ENCODE measurements around the gene BICRA. TPM values are rescaled to one million over a fixed set of nuclear protein-coding genes. Genes with fewer than 3 reads are reported as not detected.
"Not testable (repeated sequence)": the region's sequence is repeated elsewhere in the genome, so short reads cannot be mapped to it uniquely, and the experiment has no call there.

The BICRA gene
- polyA plus RNA-seq, 1 donor, result 11.9 TPM

DNA sequence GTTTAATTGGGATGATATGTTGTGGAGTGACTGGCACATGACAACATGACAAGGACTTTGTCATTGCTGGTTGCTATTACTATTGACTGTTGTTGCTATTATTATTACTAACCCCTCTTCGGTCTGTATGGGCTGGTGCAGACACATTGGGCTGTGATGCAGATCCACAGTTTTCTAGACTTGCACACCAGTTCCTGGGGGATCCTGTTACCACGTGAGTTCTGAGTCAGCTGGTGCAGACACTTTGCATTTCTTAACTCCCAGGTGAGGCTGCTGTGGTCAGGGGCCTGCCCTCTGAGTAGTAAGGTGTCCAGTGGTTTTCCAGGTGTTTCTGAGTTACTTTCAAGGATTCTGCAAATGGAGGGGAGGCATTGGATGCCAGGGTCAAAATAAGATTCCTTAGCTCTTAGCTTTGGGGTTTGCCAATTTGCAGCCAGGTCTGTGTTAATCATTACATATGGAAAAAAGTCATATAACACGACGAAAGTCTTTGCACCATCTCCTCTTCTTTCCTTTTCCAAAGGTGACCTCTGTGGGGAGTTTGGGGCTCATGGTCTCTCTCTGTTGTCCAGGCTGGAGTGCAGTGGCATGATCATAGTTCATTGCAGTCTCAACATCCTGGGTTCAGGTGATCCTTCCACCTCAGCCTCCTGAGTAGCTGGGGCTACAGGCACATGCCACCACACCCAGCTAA is 19.3 kb downstream of the BICRA start:
- Histone ChIP-seq H3K9me3 (ENCODE audit: control insufficient read depth, low read depth, low read length) (no peaks in the 10 kb centered on the region), H3K4me3 (ENCODE audit: low read length) (no peak overlapping the region), H3K36me3 (ENCODE audit: control insufficient read depth, insufficient read depth, low read length) (peaks cover 9% of the 10 kb centered on the region), H3K27ac (ENCODE audit: low read length) (peak overlapping the region; percentile 58), H3K27me3 (ENCODE audit: control insufficient read depth, insufficient read depth, low read length) (no peaks in the 10 kb centered on the region), H3K4me1 (ENCODE audit: control insufficient read depth, insufficient read depth, low read length) (peaks cover 41% of the 10 kb centered on the region)
- no CpG with 5 or more reads among the region's 4 CpGs for WGBS (ENCODE audit: insufficient coverage, low lambda C conversion rate)
- DNase-seq, result peak; percentile 57 to 71

DNA sequence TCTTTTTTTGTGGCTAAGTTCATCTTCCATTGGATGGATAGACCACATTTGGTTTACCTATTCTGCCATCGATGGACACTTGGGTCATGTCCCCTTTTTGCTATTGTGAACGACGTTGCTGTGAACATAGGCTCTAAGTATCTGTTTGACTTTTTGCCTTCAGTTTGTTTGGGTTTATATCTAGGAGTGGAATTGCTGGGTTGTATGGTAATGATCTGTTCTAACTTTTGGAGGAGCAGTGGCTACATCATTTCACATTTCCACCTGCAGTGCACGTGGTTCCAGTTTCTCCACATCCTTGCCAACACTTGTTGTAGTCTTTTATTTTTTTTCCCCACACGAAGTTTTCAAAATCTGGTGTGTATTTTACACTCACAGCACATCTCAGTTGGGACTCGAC is 21.7 kb downstream of the BICRA start:
- H3K36me3 ChIP-seq (ENCODE audit: control insufficient read depth, insufficient read depth, low read length), result peaks cover 6% of the 10 kb centered on the region
- no peak overlapping the region for H3K4me3 ChIP-seq (ENCODE audit: low read length)
- H3K27me3 ChIP-seq (ENCODE audit: control insufficient read depth, insufficient read depth, low read length), result no peaks in the 10 kb centered on the region
- H3K9me3 ChIP-seq (ENCODE audit: control insufficient read depth, low read depth, low read length), result no peaks in the 10 kb centered on the region
- DNase-seq, result no peak
- H3K4me1 ChIP-seq (ENCODE audit: control insufficient read depth, insufficient read depth, low read length), result peaks cover 29% of the 10 kb centered on the region
- WGBS (ENCODE audit: insufficient coverage, low lambda C conversion rate), result 90% methylated on average over 2 of the region's 6 CpGs
- H3K27ac ChIP-seq (ENCODE audit: low read length), result no peak overlapping the region

DNA sequence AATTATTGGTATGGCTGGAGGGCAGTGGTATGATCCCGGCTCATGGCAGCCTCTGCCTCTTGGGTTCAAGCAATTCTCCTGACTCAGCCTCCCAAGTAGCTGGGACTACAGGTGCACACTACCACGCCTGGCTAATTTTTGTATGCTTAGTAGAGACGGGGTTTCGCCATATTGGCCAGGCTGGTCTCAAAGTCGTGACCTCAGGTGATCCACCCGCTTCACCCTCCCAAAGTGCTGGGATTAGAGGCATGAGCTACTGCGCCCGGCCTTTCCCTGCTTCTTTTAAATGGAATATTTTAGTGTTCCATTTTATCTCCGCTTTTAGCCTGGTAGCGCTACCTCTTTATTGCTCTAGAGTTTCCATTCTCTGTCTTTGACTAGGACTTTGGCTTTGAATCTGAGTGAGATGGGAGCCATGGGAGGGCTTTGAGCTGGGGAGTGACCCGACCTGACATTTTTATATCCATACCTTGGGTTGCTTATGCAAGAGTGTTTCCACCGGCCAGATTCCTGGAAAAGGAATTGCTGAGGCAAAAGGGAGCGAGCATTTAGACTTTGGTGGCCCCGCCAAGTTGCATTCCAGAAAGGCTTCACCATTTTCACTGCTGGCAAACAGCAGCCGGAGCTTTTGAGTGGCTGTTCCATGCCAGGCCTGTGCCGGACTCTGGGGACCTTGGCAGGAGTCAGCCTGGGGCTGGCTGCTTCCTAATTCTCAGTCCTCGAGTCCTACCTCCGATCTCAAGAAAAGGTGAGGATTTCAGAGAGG is 22.9 kb downstream of the BICRA start:
- Histone ChIP-seq H3K4me1 (ENCODE audit: control insufficient read depth, insufficient read depth, low read length) (peaks cover 35% of the 10 kb centered on the region), H3K27ac (ENCODE audit: low read length) (no peak overlapping the region), H3K27me3 (ENCODE audit: control insufficient read depth, insufficient read depth, low read length) (no peaks in the 10 kb centered on the region), H3K36me3 (ENCODE audit: control insufficient read depth, insufficient read depth, low read length) (peaks cover 6% of the 10 kb centered on the region), H3K4me3 (ENCODE audit: low read length) (no peak overlapping the region), H3K9me3 (ENCODE audit: control insufficient read depth, low read depth, low read length) (no peaks in the 10 kb centered on the region)
- WGBS (ENCODE audit: insufficient coverage, low lambda C conversion rate), result no CpG with 5 or more reads among the region's 18 CpGs
- DNase-seq, result no peak

DNA sequence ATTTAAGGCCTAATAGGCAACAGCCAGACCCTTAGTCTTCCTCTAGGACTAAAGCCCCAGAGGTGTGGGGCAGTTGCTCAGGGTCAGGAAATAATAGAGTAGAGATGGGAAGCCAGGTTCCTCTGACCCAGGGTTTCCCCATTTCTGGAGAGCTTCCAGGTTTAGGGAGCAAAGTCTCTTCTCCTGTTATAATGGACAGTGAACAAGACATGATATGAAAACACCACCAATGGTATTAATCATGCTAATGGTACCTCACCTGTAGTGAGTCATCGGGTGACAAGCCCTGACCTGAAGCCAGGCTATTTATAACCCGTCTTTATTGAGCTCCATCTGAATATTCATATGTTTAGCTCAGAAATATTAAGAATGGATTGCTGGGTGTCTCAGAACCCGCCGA is 24.6 kb downstream of the BICRA start:
- DNase-seq, result peak in 1 of 2 donors; percentile 66
- Histone ChIP-seq H3K27me3 (ENCODE audit: control insufficient read depth, insufficient read depth, low read length) (no peaks in the 10 kb centered on the region), H3K9me3 (ENCODE audit: control insufficient read depth, low read depth, low read length) (no peaks in the 10 kb centered on the region), H3K4me3 (ENCODE audit: low read length) (no peak overlapping the region), H3K36me3 (ENCODE audit: control insufficient read depth, insufficient read depth, low read length) (peaks cover 6% of the 10 kb centered on the region), H3K4me1 (ENCODE audit: control insufficient read depth, insufficient read depth, low read length) (peaks cover 34% of the 10 kb centered on the region), H3K27ac (ENCODE audit: low read length) (peak overlapping the region; percentile 63)
- no CpG with 5 or more reads among the region's 4 CpGs for WGBS (ENCODE audit: insufficient coverage, low lambda C conversion rate)

DNA sequence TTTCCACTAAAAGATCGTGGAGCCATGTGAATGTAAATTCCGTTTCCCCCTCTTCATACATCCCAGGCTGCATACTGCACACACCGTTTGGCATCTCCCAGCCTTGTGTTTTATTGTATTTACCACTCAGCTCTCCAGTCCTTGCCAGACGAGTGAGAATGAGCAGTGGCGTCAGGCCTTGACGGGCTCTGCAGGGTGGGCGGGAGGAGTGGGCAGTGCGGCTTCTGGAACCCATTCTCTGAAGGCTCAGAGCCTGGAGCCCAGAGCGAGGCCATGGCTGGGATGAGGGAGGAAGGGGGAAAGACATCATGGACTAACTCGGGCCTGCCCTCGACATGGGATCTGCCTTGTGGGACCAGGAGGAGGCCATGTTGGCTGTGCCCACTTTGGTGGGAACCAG is 25.1 kb downstream of the BICRA start:
- Histone ChIP-seq H3K9me3 (ENCODE audit: control insufficient read depth, low read depth, low read length) (no peaks in the 10 kb centered on the region), H3K4me3 (ENCODE audit: low read length) (no peak overlapping the region), H3K36me3 (ENCODE audit: control insufficient read depth, insufficient read depth, low read length) (peaks cover 6% of the 10 kb centered on the region), H3K27me3 (ENCODE audit: control insufficient read depth, insufficient read depth, low read length) (no peaks in the 10 kb centered on the region), H3K4me1 (ENCODE audit: control insufficient read depth, insufficient read depth, low read length) (peaks cover 30% of the 10 kb centered on the region), H3K27ac (ENCODE audit: low read length) (peak overlapping the region; percentile 63)
- no CpG with 5 or more reads among the region's 11 CpGs for WGBS (ENCODE audit: insufficient coverage, low lambda C conversion rate)
- no peak for DNase-seq

DNA sequence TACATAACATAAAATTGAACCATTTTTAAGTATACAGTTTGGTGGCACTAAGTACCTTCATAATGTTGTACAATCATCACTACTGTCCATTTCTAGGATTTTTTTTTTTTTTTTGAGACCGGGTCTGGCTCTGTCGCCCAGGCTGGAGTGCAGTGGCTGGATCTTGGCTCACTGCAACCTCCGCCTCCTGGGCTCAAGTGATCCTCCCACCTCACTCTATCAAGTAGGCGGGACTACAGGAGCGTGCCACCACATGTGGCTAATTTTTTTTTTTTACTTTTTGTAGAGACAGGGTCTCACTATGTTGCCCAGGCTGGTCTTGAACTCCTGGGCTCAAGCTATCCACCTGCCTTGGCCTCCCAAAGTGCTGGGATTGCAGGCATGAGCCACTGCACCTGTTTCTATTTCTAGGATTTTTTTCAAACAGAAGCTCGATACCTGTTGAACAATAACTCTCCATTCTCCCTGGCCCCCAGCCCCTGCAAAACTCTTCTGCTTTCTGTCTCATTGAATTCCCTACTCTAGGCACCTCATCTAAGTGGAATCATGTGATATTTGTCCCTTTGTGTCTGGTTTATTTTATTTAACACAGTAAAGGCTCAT is 26.3 kb downstream of the BICRA start:
- H3K9me3 ChIP-seq (ENCODE audit: control insufficient read depth, low read depth, low read length); H3K36me3 ChIP-seq (ENCODE audit: control insufficient read depth, insufficient read depth, low read length); DNase-seq; H3K27ac ChIP-seq (ENCODE audit: low read length); H3K27me3 ChIP-seq (ENCODE audit: control insufficient read depth, insufficient read depth, low read length); H3K4me3 ChIP-seq (ENCODE audit: low read length): not testable (repeated sequence)
- WGBS (ENCODE audit: insufficient coverage, low lambda C conversion rate), result 100% methylated on average over 1 of the region's 6 CpGs
- H3K4me1 ChIP-seq (ENCODE audit: control insufficient read depth, insufficient read depth, low read length), result peaks cover 30% of the 10 kb centered on the region

DNA sequence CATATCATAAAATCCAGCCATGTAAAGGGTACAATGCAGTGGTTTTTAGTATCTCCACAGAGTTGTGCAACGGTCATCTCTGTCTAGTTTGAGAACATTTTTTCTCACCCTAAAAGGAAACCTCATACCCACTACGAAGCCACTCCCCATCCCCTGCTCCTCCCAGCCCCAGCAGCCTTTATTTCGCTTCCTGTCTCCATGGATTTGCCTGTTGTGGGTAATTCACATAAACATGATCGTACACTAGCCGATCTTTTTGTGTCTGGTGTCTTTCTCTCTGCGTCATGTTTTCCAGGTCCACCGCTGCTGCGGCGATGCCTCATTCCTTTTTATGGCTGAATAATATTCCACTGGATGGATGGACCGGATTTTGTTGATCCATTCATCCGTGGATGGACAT is 28.6 kb downstream of the BICRA start:
- Histone ChIP-seq H3K36me3 (ENCODE audit: control insufficient read depth, insufficient read depth, low read length) (peaks cover 3% of the 10 kb centered on the region), H3K27ac (ENCODE audit: low read length) (no peak overlapping the region)
- WGBS (ENCODE audit: insufficient coverage, low lambda C conversion rate), result 100% methylated on average over 5 of the region's 11 CpGs

DNA sequence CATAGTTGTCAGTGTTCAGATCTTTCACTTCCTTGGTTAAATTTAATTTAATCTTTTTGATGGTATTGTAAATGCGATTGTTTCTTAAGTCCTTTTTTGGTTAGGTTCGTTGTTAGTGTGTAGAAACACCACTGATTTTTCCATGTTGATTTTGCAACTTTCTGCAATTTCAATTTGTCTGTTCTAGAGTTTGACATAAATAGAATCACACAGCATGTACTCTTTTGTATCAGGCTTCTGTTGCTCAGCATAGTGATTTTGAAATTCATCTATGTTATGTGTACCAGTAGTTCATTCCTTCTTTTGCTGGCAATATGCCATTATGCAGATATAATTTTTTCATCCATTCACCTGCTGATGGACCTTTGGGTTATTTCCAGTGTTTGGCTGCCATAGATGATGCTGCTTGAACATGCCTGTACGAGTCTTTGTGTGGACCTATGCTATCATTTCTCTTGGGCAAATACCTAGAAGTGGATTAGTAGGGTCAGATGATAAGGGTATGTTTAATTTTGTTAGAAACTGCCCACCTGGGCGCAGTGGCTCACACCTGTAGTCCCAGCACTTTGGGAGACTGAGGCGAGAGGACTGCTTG is 33.1 kb downstream of the BICRA start:
- Histone ChIP-seq H3K27ac (ENCODE audit: low read length) (no peak overlapping the region), H3K27me3 (ENCODE audit: control insufficient read depth, insufficient read depth, low read length) (no peaks in the 10 kb centered on the region), H3K4me1 (ENCODE audit: control insufficient read depth, insufficient read depth, low read length) (peaks cover 14% of the 10 kb centered on the region), H3K9me3 (ENCODE audit: control insufficient read depth, low read depth, low read length) (no peaks in the 10 kb centered on the region), H3K4me3 (ENCODE audit: low read length) (no peak overlapping the region), H3K36me3 (ENCODE audit: control insufficient read depth, insufficient read depth, low read length) (peaks cover 12% of the 10 kb centered on the region)
- WGBS (ENCODE audit: insufficient coverage, low lambda C conversion rate), result 94% methylated on average over 2 of the region's 5 CpGs
- no peak for DNase-seq

More for the DNA sequence above, 28.6 kb downstream of the BICRA start:
- Histone ChIP-seq H3K9me3 (ENCODE audit: control insufficient read depth, low read depth, low read length) (no peaks in the 10 kb centered on the region), H3K4me3 (ENCODE audit: low read length) (no peak overlapping the region), H3K4me1 (ENCODE audit: control insufficient read depth, insufficient read depth, low read length) (peaks cover 25% of the 10 kb centered on the region), H3K27me3 (ENCODE audit: control insufficient read depth, insufficient read depth, low read length) (no peaks in the 10 kb centered on the region)
- DNase-seq, result no peak

DNA sequence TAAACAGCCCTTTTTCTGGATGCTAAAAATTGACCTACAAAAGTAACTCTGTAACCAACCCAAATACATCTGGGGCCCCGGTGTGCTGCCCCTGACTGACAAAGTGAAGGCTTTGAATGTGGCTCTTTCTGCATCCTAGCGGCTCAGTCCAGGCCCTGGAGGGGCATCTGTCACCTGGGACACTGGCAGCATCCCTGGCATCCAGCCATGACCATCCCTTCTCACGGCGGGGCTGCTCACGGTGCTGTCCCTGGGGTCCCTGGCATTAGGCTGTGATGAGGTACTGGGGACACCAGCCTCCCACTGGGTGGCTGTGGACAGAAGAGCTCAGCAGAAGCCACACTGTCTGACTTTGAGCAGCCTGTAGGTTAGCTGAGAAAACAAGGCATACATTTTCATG is 34.3 kb downstream of the BICRA start:
- no peaks in the 10 kb centered on the region for H3K9me3 ChIP-seq (ENCODE audit: control insufficient read depth, low read depth, low read length)
- no peak overlapping the region for H3K27ac ChIP-seq (ENCODE audit: low read length)
- no peak for DNase-seq
- peaks cover 16% of the 10 kb centered on the region for H3K4me1 ChIP-seq (ENCODE audit: control insufficient read depth, insufficient read depth, low read length)
- no CpG with 5 or more reads among the region's 5 CpGs for WGBS (ENCODE audit: insufficient coverage, low lambda C conversion rate)
- no peaks in the 10 kb centered on the region for H3K27me3 ChIP-seq (ENCODE audit: control insufficient read depth, insufficient read depth, low read length)
- H3K36me3 ChIP-seq (ENCODE audit: control insufficient read depth, insufficient read depth, low read length), result peaks cover 12% of the 10 kb centered on the region
- H3K4me3 ChIP-seq (ENCODE audit: low read length), result no peak overlapping the region

DNA sequence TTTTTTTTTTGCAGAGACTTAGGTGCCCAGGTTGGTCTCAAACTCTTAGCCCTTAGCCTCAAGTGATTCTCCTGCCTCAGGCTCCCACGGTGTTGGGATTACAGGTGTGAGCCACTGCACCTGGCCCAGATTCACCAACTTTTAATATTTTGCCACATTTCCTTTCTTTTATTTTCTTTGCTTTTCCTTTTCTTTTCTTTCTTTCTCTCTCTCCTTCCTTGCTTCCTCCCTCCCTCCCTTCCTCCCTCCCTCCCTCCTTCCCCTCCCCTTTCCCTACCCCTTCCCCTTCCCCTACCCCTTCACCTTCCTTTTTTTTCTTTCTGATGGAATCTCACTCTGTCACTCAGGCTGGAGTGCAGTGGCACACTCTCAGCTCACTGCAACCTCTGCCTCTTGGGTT is 35.3 kb downstream of the BICRA start:
- peaks cover 12% of the 10 kb centered on the region for H3K36me3 ChIP-seq (ENCODE audit: control insufficient read depth, insufficient read depth, low read length)
- H3K4me3 ChIP-seq (ENCODE audit: low read length), result no peak overlapping the region
- no peaks in the 10 kb centered on the region for H3K9me3 ChIP-seq (ENCODE audit: control insufficient read depth, low read depth, low read length)
- no CpG with 5 or more reads among the region's 1 CpG for WGBS (ENCODE audit: insufficient coverage, low lambda C conversion rate)
- H3K27me3 ChIP-seq (ENCODE audit: control insufficient read depth, insufficient read depth, low read length), result no peaks in the 10 kb centered on the region
- H3K27ac ChIP-seq (ENCODE audit: low read length), result no peak overlapping the region
- DNase-seq, result no peak
- peaks cover 16% of the 10 kb centered on the region for H3K4me1 ChIP-seq (ENCODE audit: control insufficient read depth, insufficient read depth, low read length)

All from large intestine (tissue), 3 donors.